K562 treated with DMSO at 1 percent for 48 hours (cell line): ENCODE results near the gene TUBB3. TPM values are rescaled to one million over a fixed set of nuclear protein-coding genes. Genes with fewer than 3 reads are reported as not detected.

Experiments used
- total RNA-seq: library from RNA; unstranded; fragments of 300-600 nt; gene quantifications from 2 replicates; pipeline ENCODE4 v1.2.3, GENCODE V29; 2022; ENCODE audit warnings: low replicate concordance; ENCODE audit errors: extremely low read depth

TUBB3 gene
- total RNA-seq = not detected in 2 replicates

DNA sequence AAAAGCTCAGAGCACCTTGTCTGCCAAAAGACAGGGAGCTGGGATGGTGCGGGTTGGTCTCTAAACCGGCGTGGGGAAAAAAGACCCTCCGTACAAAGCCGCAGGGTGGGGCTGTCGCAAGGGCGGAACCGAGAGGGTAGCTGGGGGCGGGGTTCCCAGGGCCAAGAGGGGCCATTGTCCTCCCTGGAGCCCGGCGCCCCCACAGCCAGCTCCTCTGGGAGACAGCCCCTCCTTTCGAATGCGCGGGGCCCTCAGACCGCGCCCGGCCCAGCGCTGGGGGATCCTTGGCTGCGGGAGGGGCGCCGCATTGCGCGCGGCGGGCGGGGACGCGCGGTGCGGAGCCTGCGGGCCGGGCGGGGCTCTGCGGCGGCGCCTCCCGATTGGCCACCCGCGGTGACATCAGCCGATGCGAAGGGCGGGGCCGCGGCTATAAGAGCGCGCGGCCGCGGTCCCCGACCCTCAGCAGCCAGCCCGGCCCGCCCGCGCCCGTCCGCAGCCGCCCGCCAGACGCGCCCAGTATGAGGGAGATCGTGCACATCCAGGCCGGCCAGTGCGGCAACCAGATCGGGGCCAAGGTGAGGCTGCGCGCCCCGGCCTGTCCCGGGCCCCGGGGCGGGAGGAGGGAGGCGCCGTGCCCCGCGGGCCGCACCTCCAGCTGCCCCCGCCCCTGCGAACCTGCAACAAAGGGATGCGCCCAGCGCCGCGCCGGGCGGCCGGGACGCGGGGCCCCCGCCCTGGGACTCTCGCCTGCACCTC lies at the start of gene TUBB3:
TUBB3 (plus strand) TSS at position 459 of the 756 bp plus-strand sequence; CDS start at position 519, 60 bp downstream.

DNA sequence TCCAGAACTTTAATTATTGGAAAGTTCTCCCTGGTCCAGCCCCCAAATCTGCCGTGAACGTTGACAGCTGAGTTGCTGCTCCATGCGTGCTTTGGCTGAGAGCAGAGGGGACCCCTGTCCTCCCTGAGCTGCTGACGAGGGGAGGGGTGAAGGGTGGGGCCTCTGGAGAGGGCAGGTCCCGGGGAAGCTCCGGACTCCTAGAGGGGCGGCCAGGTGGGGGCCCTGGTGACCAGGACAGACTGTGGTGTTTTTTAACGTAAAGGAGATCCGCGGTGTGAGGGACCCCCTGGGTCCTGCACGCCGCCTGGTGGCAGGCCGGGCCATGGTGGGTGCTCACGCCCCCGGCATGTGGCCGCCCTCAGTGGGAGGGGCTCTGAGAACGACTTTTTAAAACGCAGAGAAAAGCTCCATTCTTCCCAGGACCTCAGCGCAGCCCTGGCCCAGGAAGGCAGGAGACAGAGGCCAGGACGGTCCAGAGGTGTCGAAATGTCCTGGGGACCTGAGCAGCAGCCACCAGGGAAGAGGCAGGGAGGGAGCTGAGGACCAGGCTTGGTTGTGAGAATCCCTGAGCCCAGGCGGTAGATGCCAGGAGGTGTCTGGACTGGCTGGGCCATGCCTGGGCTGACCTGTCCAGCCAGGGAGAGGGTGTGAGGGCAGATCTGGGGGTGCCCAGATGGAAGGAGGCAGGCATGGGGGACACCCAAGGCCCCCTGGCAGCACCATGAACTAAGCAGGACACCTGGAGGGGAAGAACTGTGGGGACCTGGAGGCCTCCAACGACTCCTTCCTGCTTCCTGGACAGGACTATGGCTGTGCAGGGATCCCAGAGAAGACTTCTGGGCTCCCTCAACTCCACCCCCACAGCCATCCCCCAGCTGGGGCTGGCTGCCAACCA lies 4.4 kb upstream of the TUBB3 start, which contains the start of gene MC1R:
MC1R (plus strand) TSS at position 410 of the 895 bp plus-strand sequence; CDS start at position 807, 397 bp downstream.

Other genes with a start within 250 kb of the TUBB3 start
- gene CDK10, start 236.7 kb upstream of the TUBB3 start, total RNA-seq = not detected in 2 replicates
- gene SPATA2L, start 221.6 kb upstream of the TUBB3 start, total RNA-seq = not detected in 2 replicates
- not detected in 2 replicates for gene VPS9D1, start 202.4 kb upstream of the TUBB3 start, total RNA-seq
- gene ZNF276, start 201.8 kb upstream of the TUBB3 start, total RNA-seq = not detected in 2 replicates
- not detected in 2 replicates for gene FANCA, start 106.7 kb upstream of the TUBB3 start, total RNA-seq
- gene SPIRE2, start 94.9 kb upstream of the TUBB3 start, total RNA-seq = not detected in 2 replicates
- gene TCF25, start 49.8 kb upstream of the TUBB3 start, total RNA-seq = not detected in 2 replicates
- gene MC1R, start 4.5 kb upstream of the TUBB3 start, total RNA-seq = not detected in 2 replicates
- 715 TPM in 1 of 2 replicates, not detected in the other for gene DEF8, start 25.4 kb downstream of the TUBB3 start, total RNA-seq
- gene DBNDD1, start 96.1 kb downstream of the TUBB3 start, total RNA-seq = not detected in 2 replicates
- gene PRDM7, start 154.0 kb downstream of the TUBB3 start, total RNA-seq = not detected in 2 replicates